OCI-M2 (cell line): ENCODE measurements around the gene IDH3A.

Source experiments
- DNase-seq: peaks from one replicate; lab custom pipeline; 2025; ENCODE audit not compliant: unreplicated experiment; lab: John Stamatoyannopoulos, UW

IDH3A gene

DNA sequence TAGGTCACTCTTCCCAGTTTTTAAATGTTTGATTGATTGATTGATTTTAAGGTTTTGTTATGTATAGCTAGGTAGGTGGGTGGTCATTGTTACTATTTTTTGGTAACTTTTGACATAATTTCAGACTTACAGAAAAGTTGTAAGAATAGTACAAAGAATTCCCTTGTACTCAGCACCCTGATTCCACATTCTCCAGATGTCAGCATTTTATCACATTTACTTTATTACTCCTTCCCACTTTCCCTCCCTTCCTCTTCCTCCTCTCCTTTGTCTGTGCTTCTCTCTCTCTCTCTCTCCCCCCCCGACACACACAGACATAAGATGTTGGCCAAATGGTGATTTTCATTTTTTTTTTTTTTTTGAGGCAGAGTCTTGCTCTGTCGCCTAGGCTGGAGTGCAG, 14.8 kb downstream of the IDH3A start:
- DNase-seq: no peak

DNA sequence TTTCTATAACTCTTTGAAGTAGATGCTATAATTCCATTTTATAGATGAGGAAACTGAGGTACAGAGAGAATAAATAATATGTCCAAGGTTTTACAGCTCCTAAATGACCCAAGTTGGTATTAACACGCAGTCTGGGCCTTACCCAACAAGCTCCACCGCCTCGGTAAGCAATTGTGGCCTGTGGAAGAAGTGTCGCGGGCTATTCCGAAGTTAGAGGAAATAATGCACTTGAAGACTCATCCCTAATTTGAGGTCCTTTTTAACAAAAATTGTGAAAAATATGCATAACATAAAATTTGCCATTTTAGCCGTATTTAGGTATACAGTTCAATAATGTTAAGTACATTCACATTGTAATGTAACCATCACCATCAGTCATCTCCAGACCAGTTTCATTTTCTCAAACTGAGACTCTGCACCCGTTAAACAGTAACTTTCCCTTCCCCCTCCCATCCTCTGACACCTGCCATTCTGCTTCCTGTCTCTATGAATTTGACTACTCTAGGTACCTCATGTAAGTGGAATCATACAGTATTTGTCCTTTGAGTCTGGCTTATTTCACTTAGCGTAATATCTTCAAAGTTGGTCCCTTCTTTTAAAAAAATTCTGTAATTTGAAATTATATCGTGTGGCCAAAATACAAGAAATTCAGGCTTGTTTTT, 18.2 kb downstream of the IDH3A start:
- DNase-seq: no peak

DNA sequence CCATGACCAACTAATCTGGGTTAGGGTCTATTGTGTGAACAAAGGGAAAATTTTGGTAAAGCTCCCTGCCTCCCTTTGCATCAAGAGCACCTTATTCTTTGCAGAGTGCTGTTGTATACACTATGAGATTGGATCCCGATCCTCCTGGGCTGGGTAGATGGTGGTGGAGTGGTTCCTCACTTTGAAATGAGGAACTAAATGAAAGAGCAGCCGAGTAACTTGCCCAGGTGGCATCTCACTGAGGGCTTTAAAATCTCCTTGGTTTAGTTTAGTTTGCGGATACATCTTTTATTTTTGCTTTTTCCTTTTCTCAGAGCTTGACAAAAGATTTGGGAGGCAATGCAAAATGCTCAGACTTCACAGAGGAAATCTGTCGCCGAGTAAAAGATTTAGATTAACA, 19.4 kb downstream of the IDH3A start:
- no peak for DNase-seq

DNA sequence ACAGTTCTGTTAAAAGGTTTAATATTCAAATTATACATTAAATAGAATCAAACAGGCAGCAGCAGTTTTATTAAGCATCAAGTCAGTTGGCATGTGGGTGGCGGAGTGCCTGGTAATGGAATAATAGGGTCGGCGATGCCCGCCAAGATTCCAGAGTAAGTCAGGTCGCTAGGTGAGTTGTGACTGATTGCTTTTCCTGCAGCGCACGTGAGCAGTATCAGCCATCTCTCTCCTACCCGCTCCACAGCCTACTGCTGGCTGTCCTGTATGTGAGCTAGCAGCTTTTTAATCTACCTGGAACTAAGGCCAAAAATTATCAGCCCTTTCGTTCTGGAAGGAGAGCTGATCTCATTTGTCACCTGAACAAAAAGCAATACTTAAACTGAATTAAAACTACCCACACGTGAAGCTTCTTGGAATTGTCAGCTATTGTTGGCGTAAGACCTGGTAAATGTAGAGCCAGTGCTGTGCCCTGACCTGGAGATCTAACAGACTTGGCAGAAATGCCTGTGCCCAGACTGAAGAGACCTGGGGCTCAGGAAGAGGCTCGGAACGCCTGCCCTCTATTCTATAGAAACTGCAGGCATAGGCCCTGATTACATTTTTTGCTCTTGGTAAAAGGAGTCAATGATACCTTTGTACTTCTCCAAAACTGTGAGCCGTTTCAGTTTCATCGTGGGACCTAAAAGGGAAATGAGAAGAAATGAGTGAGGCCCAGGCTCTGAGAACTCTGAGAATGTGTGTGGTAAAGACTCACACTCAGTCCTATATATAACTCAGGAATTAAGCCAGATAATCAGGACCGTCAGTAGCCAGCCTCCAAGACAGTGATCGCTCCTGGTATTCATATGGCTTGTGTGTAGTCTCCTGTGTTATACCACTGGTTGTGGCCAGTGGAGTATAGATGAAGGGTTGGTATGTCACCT, 21.9 kb downstream of the IDH3A start:
- no peak for DNase-seq

DNA sequence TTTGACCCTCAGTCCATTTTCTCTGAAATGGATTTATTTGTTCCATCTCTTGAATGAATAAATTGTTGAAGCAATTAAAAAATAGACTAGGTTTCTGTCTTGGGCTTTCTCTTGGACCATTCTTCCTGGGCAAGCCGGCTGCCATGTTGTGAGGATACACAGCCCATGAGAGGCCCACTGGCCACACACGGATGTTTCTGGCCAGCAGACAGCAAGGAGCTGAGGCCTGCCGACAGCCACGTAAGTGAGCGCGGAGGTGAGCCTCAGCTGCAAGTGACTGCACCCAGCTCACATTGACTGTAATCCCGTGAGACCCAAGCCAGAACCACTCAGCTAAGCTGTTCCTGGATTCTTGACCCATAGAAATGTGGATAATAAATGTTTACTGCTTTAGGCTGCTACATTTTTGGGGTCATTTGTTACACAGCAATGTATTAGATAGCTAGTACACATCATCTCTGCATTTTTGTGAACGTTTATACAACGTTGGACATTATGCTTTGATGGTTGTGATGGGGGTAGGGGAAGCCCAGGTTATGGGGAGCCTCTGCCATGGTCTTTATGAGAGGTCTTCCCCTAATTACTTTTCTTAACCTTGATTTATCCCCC, 22.8 kb downstream of the IDH3A start:
- DNase-seq: no peak

GRCh38 chr15:78174401-78174800, 25.2 kb downstream of the IDH3A start:
- DNase-seq: no peak

GRCh38 chr15:78175330-78175729, 26.2 kb downstream of the IDH3A start:
- no peak for DNase-seq

DNA sequence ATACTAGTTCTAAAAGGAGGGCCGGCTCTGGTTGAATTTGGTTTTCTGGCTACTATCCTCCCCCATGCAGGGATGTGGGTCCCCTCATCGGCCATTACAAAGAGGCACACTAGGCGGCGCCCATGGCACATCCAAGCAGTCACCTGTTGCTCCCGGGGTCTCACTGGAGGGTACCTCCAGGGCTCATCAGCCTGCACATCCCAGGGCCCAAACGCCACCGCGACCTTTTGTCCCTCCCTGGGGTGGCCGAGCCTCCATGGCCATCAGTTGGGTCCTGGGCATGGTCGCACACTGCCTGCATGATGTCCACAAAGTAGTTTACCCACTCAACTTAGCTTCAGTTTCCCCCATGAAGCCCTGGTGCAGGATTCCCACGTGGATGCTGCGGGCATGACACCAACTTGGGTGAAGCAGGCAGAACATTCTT, 28.3 kb downstream of the IDH3A start:
- no peak for DNase-seq

GRCh38 chr15:78178064-78178463, 28.9 kb downstream of the IDH3A start:
- DNase-seq: no peak

DNA sequence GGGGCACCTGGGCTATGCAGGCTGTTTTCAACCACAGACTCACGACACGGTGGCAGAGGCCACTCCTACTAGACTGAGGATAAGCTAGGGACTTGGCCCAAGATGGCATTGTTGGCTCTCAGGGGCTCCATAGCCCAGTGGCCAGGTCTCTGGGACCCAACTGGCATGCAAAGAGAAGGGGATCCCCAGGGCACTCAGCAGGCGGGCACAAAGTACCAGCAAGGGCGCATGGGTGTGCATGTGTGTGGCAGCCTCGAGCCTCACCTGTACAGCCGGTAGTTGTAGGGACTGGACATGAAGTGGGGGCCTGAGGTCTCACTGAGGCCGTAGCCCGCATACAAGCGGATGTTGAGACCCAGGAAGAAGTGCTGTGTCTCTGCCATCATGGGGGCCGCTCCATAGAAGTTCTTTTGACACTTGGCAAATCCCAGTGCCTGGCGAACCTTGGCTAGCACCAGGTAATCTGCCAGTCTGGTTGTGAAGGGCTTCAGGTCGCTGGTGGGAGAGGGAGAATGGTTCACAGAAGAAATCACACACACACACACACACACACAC, 30.2 kb downstream of the IDH3A start:
- no peak for DNase-seq

- DNase-seq: no peak
Observed at GRCh38 chr15:78179906-78180305, 30.7 kb downstream of the IDH3A start.

DNA sequence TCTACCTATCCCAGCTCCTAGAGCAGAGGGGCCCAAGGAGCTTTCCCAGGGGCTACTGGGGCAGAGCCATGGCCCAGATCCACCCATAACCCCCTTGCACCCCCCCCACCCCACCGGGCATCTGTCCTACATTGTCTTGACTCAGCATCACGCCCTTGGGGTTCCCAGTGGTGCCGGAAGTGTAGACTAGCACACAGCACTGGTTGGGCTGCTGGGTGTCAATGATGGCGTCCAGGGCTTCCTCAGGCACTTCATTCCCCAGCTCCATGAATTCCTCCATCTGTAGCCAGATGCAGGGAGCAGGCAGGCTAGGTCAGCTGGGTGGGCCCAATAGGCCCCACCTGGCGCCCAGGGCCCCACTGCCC, 33.2 kb downstream of the IDH3A start:
- no peak for DNase-seq

GRCh38 chr15:78182821-78183220, 33.7 kb downstream of the IDH3A start:
- no peak for DNase-seq

DNA sequence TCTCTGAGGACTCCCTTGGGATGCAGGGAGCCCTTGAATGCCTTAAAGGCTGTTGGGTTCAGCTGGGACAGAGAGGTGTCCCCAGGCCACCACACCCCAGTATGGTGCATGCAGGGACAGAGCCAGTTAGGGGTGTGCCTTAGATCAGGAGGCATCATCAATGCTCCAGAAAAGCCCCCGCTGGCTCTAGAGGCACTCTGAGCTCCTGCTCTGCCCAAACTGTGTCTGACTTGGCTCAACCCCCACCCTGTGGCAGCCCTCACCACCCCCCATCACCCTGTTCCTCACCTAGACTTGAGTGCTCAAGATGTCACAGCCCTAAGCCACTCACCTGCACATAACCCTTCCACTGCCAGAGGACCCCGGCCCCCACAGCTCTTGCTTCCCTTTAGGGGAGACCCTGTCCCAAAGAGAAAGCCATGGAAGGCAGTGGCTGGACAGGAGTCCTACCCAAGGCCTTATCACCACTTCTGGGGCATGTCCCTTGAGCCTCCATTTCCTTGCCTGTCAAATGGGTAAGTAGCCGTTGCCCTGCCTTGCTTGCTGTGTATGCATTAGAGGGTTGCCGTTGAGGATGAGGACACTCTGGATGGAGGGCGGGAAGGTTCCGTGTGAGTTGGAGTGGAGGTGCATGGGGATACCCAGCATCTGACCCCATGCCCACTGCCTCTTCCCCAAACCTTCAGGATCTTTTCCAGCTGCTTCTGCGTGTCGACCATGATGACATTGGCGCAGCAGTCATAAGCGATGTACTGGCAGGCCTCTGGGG, 43.8 kb downstream of the IDH3A start:
- DNase-seq: no peak

DNA sequence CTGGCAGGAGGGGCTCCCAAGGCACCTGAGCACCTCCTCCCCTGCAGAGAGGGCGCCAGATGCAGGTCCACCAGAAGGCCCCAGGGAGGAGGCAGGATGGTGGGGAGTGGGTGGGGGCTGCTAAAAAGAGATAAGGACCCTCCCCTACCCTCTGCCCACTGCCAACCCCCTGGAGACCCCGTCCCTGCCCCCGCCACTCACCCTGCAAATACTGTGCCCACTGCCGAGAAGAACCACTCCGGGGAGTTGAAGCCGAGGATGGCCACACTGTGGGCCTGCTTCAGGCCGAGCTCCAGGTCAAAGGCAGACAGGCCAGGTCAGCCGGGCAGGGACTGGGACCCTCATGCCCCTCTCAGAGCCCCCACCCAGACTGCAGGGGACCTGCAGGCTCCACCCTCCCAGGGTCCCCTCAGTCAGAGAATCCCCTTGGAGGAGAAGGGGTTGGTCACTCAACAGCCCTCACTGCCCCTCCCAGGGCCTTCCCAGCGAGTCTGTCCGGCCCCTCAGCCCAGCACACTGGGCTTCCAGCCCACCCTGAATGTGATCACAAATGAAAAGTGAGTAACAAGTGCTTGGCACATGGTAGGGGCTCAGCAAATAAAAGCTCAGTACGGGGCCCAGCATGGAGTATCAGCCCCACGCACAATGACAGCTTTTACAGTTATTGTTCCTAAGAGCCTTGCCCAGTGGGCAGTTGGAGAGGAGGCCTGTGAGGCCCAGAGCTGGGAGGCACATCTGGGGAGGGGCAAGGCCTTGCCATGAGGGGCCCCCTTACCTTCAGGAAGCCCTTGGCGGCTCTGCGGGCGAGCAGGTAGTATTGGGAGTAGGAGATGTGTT, 44.8 kb downstream of the IDH3A start:
- no peak for DNase-seq

DNA sequence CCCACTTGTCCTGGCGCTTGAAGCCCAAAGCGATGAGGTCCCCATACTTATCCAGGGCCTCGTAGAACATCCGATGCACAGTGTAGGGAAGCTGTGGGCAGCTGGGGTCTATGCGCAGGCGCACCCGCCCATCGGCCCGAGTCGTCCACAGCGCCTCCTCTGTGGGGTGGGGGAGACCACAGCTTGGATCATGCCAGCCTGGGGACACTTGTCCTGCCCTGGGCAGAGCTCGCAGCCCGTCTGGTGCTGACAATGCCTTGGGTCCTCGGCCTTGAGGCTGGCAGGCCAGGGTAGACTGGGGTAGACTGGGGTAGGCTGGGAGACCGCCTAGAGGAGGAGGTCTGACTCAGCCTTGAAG, 45.4 kb downstream of the IDH3A start:
- no peak for DNase-seq

DNA sequence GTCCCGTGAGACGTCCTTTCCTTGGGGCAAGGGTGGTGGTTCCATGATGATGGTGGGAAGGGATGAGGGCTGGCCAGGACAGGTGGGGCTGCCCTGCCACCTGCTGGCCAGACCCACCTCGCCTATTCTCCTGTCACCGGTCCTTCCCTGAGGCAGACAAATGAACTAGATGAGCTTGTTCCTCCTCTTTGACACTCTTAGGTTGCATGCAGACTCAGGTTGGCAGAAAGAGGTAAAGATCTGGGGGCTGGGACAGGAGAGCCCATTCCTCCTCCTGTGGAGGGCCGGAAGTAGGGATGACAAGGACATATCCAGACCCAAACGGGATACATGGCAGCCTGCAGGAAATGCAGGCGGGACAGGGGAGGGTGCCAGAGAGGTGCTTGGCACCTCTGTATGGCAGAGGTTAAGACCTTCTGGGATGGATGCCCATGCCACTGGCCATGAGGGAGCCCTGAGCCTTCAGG, 46.6 kb downstream of the IDH3A start:
- no peak for DNase-seq

DNA sequence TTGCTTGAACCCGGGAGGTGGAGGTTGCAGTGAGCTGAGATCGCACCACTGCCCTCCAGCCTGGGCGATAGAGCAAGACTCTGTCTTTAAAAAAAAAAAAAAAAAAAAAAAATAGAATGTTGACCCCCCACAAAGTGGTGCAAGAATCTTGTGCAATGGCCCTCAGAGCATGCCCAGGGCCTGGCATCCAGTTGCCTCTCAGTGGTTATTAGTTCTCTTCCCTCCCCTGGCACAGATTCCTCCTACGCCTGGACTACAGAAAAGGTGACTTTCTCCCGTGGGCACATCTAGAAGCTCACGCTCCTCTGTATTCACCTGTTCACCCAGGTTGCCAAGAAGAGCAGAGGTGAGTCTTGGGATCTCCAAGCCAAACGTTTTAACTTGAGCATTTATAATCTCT, 48.5 kb downstream of the IDH3A start:
- no peak for DNase-seq

GRCh38 chr15:78200276-78200930, 51.2 kb downstream of the IDH3A start:
- no peak for DNase-seq
